Neural progenitor cell (in vitro differentiated cells): ENCODE data around the gene SELENOM. TPM values are rescaled to one million over a fixed set of nuclear protein-coding genes. Genes with fewer than 3 reads are reported as not detected.
A peak's percentile ranks its signal among the peaks of the same experiment; 100 is the strongest.

ENCODE experiments used
- DNase-seq: peaks from one replicate; pipeline ENCODE4 v3.0.0-alpha.2; 2016; ENCODE audit warnings: low spot score
- H2AFZ ChIP-seq: fragments of 200-600 bp; sonication (generic); replicated peaks from 2 replicates; pipeline ENCODE4 v1.6.1; 2016; ENCODE audit warnings: antibody characterized with exemption
- H3F3A ChIP-seq: fragments of 200-600 bp; sonication (generic); 2 replicates; pipeline ENCODE4 v1.6.1; 2016; ENCODE audit warnings: antibody characterized with exemption, low read depth
- H3K27ac ChIP-seq: fragments of 200-600 bp; sonication (generic); 2 replicates; pipeline ENCODE4 v1.5.1; 2016; ENCODE audit warnings: mild to moderate bottlenecking
- H3K27me3 ChIP-seq: fragments of 200-600 bp; sonication (generic); 2 replicates; pipeline ENCODE4 v1.6.1; 2016; ENCODE audit warnings: mild to moderate bottlenecking, moderate library complexity
- H3K36me3 ChIP-seq: fragments of 200-600 bp; sonication (generic); 2 replicates; pipeline ENCODE4 v1.5.1; 2016
- H3K4me1 ChIP-seq: fragments of 200-600 bp; sonication (generic); 2 replicates; pipeline ENCODE4 v1.6.1; 2016; ENCODE audit warnings: mixed run types
- H3K4me2 ChIP-seq: fragments of 200-600 bp; sonication (generic); 2 replicates; pipeline ENCODE4 v1.6.1; 2016
- H3K4me3 ChIP-seq: fragments of 200-600 bp; sonication (generic); 2 replicates; pipeline ENCODE4 v1.5.1; 2016
- H3K79me2 ChIP-seq: fragments of 200-600 bp; sonication (generic); 2 replicates; pipeline ENCODE4 v1.6.1; 2016; ENCODE audit warnings: low read depth
- H3K9ac ChIP-seq: fragments of 200-600 bp; sonication (generic); 2 replicates; pipeline ENCODE4 v1.6.1; 2016
- H3K9me3 ChIP-seq: fragments of 200-600 bp; sonication (generic); 2 replicates; pipeline ENCODE4 v1.5.1; 2016; ENCODE audit warnings: low read depth
- H4K20me1 ChIP-seq: fragments of 200-600 bp; sonication (generic); 2 replicates; pipeline ENCODE4 v1.6.1; 2016; ENCODE audit warnings: low read depth
- H3K27ac Mint-ChIP-seq: 3 replicates; pipeline ENCODE4 v1.8.0; 2021; ENCODE audit warnings: mixed read lengths
- H3K27me3 Mint-ChIP-seq: 2 replicates; pipeline ENCODE4 v1.8.0; 2022; ENCODE audit warnings: low read depth, mild to moderate bottlenecking, inconsistent platforms, moderate library complexity, mixed read lengths; ENCODE audit not compliant: insufficient read depth
- H3K36me3 Mint-ChIP-seq: 3 replicates; pipeline ENCODE4 v1.8.0; 2021; ENCODE audit warnings: mixed read lengths
- H3K4me1 Mint-ChIP-seq: 3 replicates; pipeline ENCODE4 v1.8.0; 2021; ENCODE audit warnings: mixed read lengths
- H3K4me3 Mint-ChIP-seq: 3 replicates; pipeline ENCODE4 v1.8.0; 2021; ENCODE audit warnings: mild to moderate bottlenecking, moderate library complexity, mixed read lengths
- H3K9me3 Mint-ChIP-seq: 3 replicates; pipeline ENCODE4 v1.8.0; 2020; ENCODE audit warnings: mixed read lengths
- EZH2 ChIP-seq: fragments of 200-600 bp; sonication (generic); IDR thresholded peaks from 2 replicates; pipeline ENCODE4 v1.6.1; 2017; ENCODE audit warnings: antibody characterized with exemption, mild to moderate bottlenecking, moderate library complexity
- EZH2phosphoT487 ChIP-seq: fragments of 200-600 bp; sonication (generic); IDR thresholded peaks from 2 replicates; pipeline ENCODE4 v1.6.1; 2017; ENCODE audit warnings: antibody characterized with exemption
- total RNA-seq: library from RNA; depleted of rRNA; stranded (reverse); fragments of >200 nt; gene quantifications from 2 replicates; pipeline ENCODE4 v1.2.3, GENCODE V29; 2015; ENCODE audit warnings: low replicate concordance
- TF ChIP-seq, protein P1 (sequence below): fragments of 200-600 bp; sonication (generic); IDR thresholded peaks from 2 replicates; pipeline ENCODE4 v1.5.1; 2017; ENCODE audit warnings: antibody characterized with exemption, mild to moderate bottlenecking

Gene SELENOM
- total RNA-seq, 1 donor from 2014 or later = 7.4 TPM

DNA sequence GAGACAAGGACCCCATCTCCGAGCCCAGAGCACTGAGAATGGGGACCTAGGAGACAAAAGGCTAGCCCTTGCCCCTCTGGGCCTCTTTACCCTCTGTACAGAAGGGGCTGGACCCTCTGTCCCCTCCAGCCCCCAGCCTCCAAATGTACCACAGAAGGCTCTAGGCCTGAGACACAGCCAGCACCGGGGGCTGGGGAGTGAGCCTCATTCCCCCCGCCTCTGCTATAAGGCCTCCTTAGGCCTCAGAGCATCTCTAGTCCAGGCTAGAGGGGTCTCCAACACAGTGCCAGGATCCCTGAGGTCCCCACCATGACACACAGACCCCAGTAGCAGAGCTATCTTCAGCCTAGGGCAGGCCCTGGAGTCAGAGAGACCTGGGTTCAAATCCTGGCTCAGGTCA lies 21.4 kb downstream of the SELENOM start:
- no peaks in the 10 kb centered on the region for H3K9me3 ChIP-seq
- no peak for TF ChIP-seq EZH2

DNA sequence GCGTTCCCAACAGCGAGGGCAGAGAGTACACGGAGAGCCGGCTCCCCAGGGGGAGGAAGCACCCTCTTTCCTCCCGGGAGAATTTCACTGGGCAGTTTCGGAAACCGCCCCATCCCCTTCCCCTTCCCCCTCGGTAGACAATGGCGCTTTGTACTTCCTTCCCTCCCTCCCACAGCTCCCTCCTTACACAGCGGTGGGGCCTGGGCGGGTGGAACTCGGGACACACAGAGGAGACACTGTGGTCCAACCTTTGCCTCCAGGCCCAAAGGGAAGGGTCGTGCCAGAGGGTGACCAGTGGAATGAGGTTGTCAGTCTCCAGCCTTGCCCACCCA lies 21.9 kb downstream of the SELENOM start:
- Histone ChIP-seq H3K27ac (no peak overlapping the region), H3K4me1 (peaks cover 4% of the 10 kb centered on the region), H3K4me3 (peak overlapping the region; percentile 64), H3K9me3 (no peaks in the 10 kb centered on the region), H3K36me3 (no peaks in the 10 kb centered on the region), H3K79me2 (peaks cover 9% of the 10 kb centered on the region), H3K4me2 (peak overlapping the region; percentile 89), H2AFZ (peak overlapping the region; percentile 86), H4K20me1 (peaks cover 2% of the 10 kb centered on the region), H3K27me3 (no peaks in the 10 kb centered on the region), H3K9ac (no peak overlapping the region), H3F3A (peaks cover 6% of the 10 kb centered on the region)
- Mint-ChIP-seq H3K27ac (no peak overlapping the region), H3K4me3 (no peak overlapping the region), H3K36me3 (peaks cover 2% of the 10 kb centered on the region), H3K9me3 (no peaks in the 10 kb centered on the region), H3K27me3 (peaks cover 12% of the 10 kb centered on the region), H3K4me1 (peaks cover 24% of the 10 kb centered on the region)
- peak; percentile 66 for DNase-seq
- TF ChIP-seq EZH2 = no peak
- TF ChIP-seq, protein P1, sequence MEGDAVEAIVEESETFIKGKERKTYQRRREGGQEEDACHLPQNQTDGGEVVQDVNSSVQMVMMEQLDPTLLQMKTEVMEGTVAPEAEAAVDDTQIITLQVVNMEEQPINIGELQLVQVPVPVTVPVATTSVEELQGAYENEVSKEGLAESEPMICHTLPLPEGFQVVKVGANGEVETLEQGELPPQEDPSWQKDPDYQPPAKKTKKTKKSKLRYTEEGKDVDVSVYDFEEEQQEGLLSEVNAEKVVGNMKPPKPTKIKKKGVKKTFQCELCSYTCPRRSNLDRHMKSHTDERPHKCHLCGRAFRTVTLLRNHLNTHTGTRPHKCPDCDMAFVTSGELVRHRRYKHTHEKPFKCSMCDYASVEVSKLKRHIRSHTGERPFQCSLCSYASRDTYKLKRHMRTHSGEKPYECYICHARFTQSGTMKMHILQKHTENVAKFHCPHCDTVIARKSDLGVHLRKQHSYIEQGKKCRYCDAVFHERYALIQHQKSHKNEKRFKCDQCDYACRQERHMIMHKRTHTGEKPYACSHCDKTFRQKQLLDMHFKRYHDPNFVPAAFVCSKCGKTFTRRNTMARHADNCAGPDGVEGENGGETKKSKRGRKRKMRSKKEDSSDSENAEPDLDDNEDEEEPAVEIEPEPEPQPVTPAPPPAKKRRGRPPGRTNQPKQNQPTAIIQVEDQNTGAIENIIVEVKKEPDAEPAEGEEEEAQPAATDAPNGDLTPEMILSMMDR = no peak

More for the DNA sequence above, 21.4 kb downstream of the SELENOM start:
- H3K27me3 ChIP-seq = no peaks in the 10 kb centered on the region
- H3K79me2 ChIP-seq = peaks cover 9% of the 10 kb centered on the region
- H3K4me1 Mint-ChIP-seq = peaks cover 21% of the 10 kb centered on the region
- no peaks in the 10 kb centered on the region for H3K9me3 Mint-ChIP-seq
- H3K4me3 Mint-ChIP-seq = no peak overlapping the region
- H3K27ac Mint-ChIP-seq = no peak overlapping the region
- no peak for DNase-seq
- peaks cover 2% of the 10 kb centered on the region for H3K36me3 Mint-ChIP-seq
- H3F3A ChIP-seq = peaks cover 6% of the 10 kb centered on the region
- H3K27me3 Mint-ChIP-seq = peaks cover 12% of the 10 kb centered on the region
- H3K4me2 ChIP-seq = peak overlapping the region; percentile 89
- no peak overlapping the region for H3K4me3 ChIP-seq
- no peak overlapping the region for H3K9ac ChIP-seq
- no peak overlapping the region for H2AFZ ChIP-seq
- no peak overlapping the region for H3K27ac ChIP-seq
- peaks cover 2% of the 10 kb centered on the region for H4K20me1 ChIP-seq
- H3K4me1 ChIP-seq = peaks cover 4% of the 10 kb centered on the region
- no peaks in the 10 kb centered on the region for H3K36me3 ChIP-seq

DNA sequence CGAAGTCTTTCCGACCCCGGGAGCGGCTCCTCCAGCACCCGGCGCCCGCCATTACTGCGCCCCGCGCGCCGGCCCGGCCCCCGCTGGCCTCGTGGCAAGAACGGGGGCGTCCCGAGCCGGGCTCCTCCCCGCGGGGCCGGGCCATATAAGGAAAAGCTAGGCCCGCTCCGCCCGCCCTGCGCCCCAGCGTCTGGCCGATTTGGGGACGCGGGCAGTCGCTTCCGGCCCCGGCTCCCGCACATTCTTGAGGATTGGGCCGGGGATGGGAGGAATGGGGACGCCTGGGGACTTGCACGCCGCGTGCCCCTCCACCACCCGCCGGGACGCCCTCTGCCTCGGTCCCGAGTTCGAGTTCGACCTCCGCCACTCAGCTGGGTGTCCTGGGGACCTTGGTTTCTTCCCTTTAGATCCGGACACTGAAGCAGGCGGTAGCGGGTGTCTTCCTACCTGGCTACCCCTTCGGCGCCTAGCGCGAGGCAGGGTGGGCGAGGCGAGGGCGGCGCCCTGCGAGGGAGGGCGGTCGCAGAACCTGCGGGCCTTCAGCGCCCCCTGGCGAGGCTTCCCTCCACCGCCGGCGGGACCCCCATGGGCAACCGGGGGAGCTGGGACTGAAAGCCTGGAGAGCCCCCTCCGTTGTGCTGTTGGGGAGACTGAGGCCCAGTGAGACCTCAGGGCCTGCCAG lies 22.4 kb downstream of the SELENOM start:
- Mint-ChIP-seq H3K9me3 (no peaks in the 10 kb centered on the region), H3K4me1 (peaks cover 26% of the 10 kb centered on the region), H3K27me3 (peaks cover 12% of the 10 kb centered on the region), H3K4me3 (peak overlapping the region; percentile 64), H3K36me3 (peaks cover 2% of the 10 kb centered on the region), H3K27ac (no peak overlapping the region)
- peak overlapping the region; percentile 89 for H3K4me2 ChIP-seq
- peak overlapping the region; percentile 86 for H2AFZ ChIP-seq
- TF ChIP-seq EZH2phosphoT487 (no peak), EZH2 (no peak)
- TF ChIP-seq, protein P1 = peak; percentile 83
- H3K79me2 ChIP-seq = peaks cover 9% of the 10 kb centered on the region
- H3K9ac ChIP-seq = no peak overlapping the region
- peaks cover 4% of the 10 kb centered on the region for H3K4me1 ChIP-seq
- H3K9me3 ChIP-seq = no peaks in the 10 kb centered on the region
- no peaks in the 10 kb centered on the region for H3K36me3 ChIP-seq
- H4K20me1 ChIP-seq = peaks cover 2% of the 10 kb centered on the region
- H3K4me3 ChIP-seq = peak overlapping the region; percentile 64
- H3K27me3 ChIP-seq = no peaks in the 10 kb centered on the region
- H3K27ac ChIP-seq = no peak overlapping the region
- peak; percentile 90 for DNase-seq
- peaks cover 6% of the 10 kb centered on the region for H3F3A ChIP-seq
